ENCODE data around the gene KCNK6. TPM values are rescaled to one million over a fixed set of nuclear protein-coding genes. Genes with fewer than 3 reads are reported as not detected.

Gene KCNK6
- total and polyA plus RNA-seq, 10 of the 15 experiments (the other 5 are each of a cell fraction or from before 2014, with no cell fraction given) = 0.04 to 1.4 (median 1.1) TPM

- WGBS (ENCODE audit: insufficient coverage, insufficient replicate concordance, low lambda C conversion rate, missing lambda C conversion rate) = 65% methylated on average over 11 of the region's 12 CpGs
- Histone ChIP-seq H3K27ac (ENCODE audit: control insufficient read depth, insufficient read depth) (no peak overlapping the region), H4K20me1 (ENCODE audit: control insufficient read depth, insufficient read depth) (no peaks in the 10 kb centered on the region), H2AFZ (ENCODE audit: control insufficient read depth, low read depth, low read length) (no peak overlapping the region), H3K4me3 (no peak overlapping the region), H3K79me2 (ENCODE audit: control insufficient read depth, insufficient read depth, low read length) (no peaks in the 10 kb centered on the region), H3K4me2 (ENCODE audit: control insufficient read depth, insufficient read depth) (no peak overlapping the region), H3K9ac (ENCODE audit: control insufficient read depth, insufficient read depth, low read length) (no peak overlapping the region), H3K9me3 (replicated peaks; ENCODE audit: control insufficient read depth, insufficient read depth, low read length) (no peaks in the 10 kb centered on the region), H3K36me3 (ENCODE audit: control insufficient read depth in 2 of 2, insufficient read depth in 2 of 2, low read length in 1 of 2) (no peaks in the 10 kb centered on the region), H3K27me3 (replicated peaks in 1 of 2; ENCODE audit: control insufficient read depth in 2 of 2, insufficient read depth in 2 of 2, low read length in 1 of 2) (peaks cover 0 to 4% of the 10 kb centered on the region in 2 experiments; a peak in 2 of 4 replicates), H3K4me1 (ENCODE audit: control insufficient read depth, insufficient read depth, low read length) (no peaks in the 10 kb centered on the region; the same call in 1 of the 2 replicates)
- no TSS peak for BruUV-seq (replicated peaks)
- ChIA-PET POLR2A (interaction anchor here (0.7 kb wide), 1 partner anchor 465 kb away, joined by 5 read pairs; the partner anchor contains the start of gene ECH1), SMC1A (ENCODE audit: uncharacterized antibody, unreplicated experiment) (no interaction called here), CTCF (no interaction called here), RAD21 (ENCODE audit: unreplicated experiment) (no interaction called here)
- ATAC-seq = no peak
- no peak for FAIRE-seq
- no peak for DNase-seq (ENCODE audit: low read depth, low spot score)
- intact Hi-C loops (cut with micrococcal nuclease; ENCODE audit: unreplicated experiment) = no loop called here
- in situ Hi-C loops (cut with MboI) = no loop called here
- TF ChIP-seq RFX5 (IDR thresholded peaks at IDR 0.05; ENCODE audit: low read depth, low read length) (no peak), SMC3 (IDR thresholded peaks at IDR 0.05; ENCODE audit: borderline replicate concordance, low read length) (no peak), POLR2AphosphoS5 (IDR thresholded peaks at IDR 0.05; ENCODE audit: low read length) (no peak)
These were observed 47.4 kb downstream of the KCNK6 start for GRCh38 chr19:38367041-38367440.

- no TSS peak for BruUV-seq (replicated peaks)
- ChIA-PET POLR2A (no interaction called here), SMC1A (ENCODE audit: uncharacterized antibody, unreplicated experiment) (no interaction called here), CTCF (no interaction called here), RAD21 (ENCODE audit: unreplicated experiment) (no interaction called here)
- H3K4me3 ChIP-seq = no peak overlapping the region
- ATAC-seq (no peak), DNase-seq (ENCODE audit: low read depth, low spot score) (no peak), FAIRE-seq (no peak)
- H3K4me1 ChIP-seq (ENCODE audit: control insufficient read depth, insufficient read depth, low read length) = no peaks in the 10 kb centered on the region; the same call in 1 of the 2 replicates
- H3K36me3 ChIP-seq (ENCODE audit: control insufficient read depth in 2 of 2, insufficient read depth in 2 of 2, low read length in 1 of 2) = no peaks in the 10 kb centered on the region
- H3K27me3 ChIP-seq (replicated peaks in 1 of 2; ENCODE audit: control insufficient read depth in 2 of 2, insufficient read depth in 2 of 2, low read length in 1 of 2) = peaks cover 0 to 4% of the 10 kb centered on the region in 2 experiments; a peak in 2 of 4 replicates
- H3K27ac ChIP-seq (ENCODE audit: control insufficient read depth, insufficient read depth) = no peak overlapping the region
- intact Hi-C loops (cut with micrococcal nuclease; ENCODE audit: unreplicated experiment) (no loop called here), in situ Hi-C loops (cut with MboI) (no loop called here)
- no peaks in the 10 kb centered on the region for H3K9me3 ChIP-seq (replicated peaks; ENCODE audit: control insufficient read depth, insufficient read depth, low read length)
- no peaks in the 10 kb centered on the region for H4K20me1 ChIP-seq (ENCODE audit: control insufficient read depth, insufficient read depth)
- H3K9ac ChIP-seq (ENCODE audit: control insufficient read depth, insufficient read depth, low read length) = no peak overlapping the region
- 54% methylated on average over 2 of the region's 2 CpGs for WGBS (ENCODE audit: insufficient coverage, insufficient replicate concordance, low lambda C conversion rate, missing lambda C conversion rate)
- no peak overlapping the region for H2AFZ ChIP-seq (ENCODE audit: control insufficient read depth, low read depth, low read length)
- H3K79me2 ChIP-seq (ENCODE audit: control insufficient read depth, insufficient read depth, low read length) = peaks cover under 1% of the 10 kb centered on the region; the same call in 1 of the 2 replicates
- H3K4me2 ChIP-seq (ENCODE audit: control insufficient read depth, insufficient read depth) = no peak overlapping the region
- no peak for TF ChIP-seq IRF3 (IDR thresholded peaks at IDR 0.05)
- no peak for TF ChIP-seq ATF3 (IDR thresholded peaks at IDR 0.05; ENCODE audit: borderline replicate concordance, extremely low read depth, low read depth, low read length)
- TF ChIP-seq E2F8 (IDR thresholded peaks at IDR 0.05; ENCODE audit: low read depth, partially characterized antibody) = no peak
- no peak for TF ChIP-seq ZSCAN29 (IDR thresholded peaks at IDR 0.05)
- no peak for TF ChIP-seq MTA3 (IDR thresholded peaks at IDR 0.05; ENCODE audit: borderline replicate concordance, low read length)
- no peak for TF ChIP-seq NR2C1 (IDR thresholded peaks at IDR 0.05)
- no peak for TF ChIP-seq NBN (IDR thresholded peaks at IDR 0.05)
- TF ChIP-seq SMAD1 (IDR thresholded peaks at IDR 0.05; ENCODE audit: low read depth, partially characterized antibody) = no peak
- TF ChIP-seq KAT2A (conservative IDR thresholded peaks at IDR 0.05; ENCODE audit: control insufficient read depth, low read depth, low read length) = no peak
These were observed 49.9 kb downstream of the KCNK6 start for GRCh38 chr19:38369584-38369983.
